ENCODE data around the gene ZNF532. TPM values are rescaled to one million over a fixed set of nuclear protein-coding genes. Genes with fewer than 3 reads are reported as not detected.
"Not testable (repeated sequence)": the region's sequence is repeated elsewhere in the genome, so short reads cannot be mapped to it uniquely, and the experiment has no call there.

Gene ZNF532
- polyA plus RNA-seq, 3 donors: 86.6 to 104 (median 102) TPM

- DNase-seq (ENCODE audit: low read depth in 3 of 3, low spot score in 2 of 3): no peak
Measured at GRCh38 chr18:58845928-58846724, 18.6 kb upstream of the ZNF532 start.

- no peak for DNase-seq (ENCODE audit: low read depth in 3 of 3, low spot score in 2 of 3)
Measured at GRCh38 chr18:58847383-58848071, 17.1 kb upstream of the ZNF532 start.

- DNase-seq (ENCODE audit: low read depth in 3 of 3, low spot score in 2 of 3): no peak
Measured at GRCh38 chr18:58848685-58849084, 16.0 kb upstream of the ZNF532 start.

GRCh38 chr18:58850786-58851469, 13.7 kb upstream of the ZNF532 start:
- no peak for DNase-seq (ENCODE audit: low read depth in 3 of 3, low spot score in 2 of 3)

GRCh38 chr18:58851856-58852255, 12.8 kb upstream of the ZNF532 start:
- no peak for DNase-seq (ENCODE audit: low read depth in 3 of 3, low spot score in 2 of 3)

GRCh38 chr18:58852629-58853028, 12.0 kb upstream of the ZNF532 start:
- no peak for DNase-seq (ENCODE audit: low read depth in 3 of 3, low spot score in 2 of 3)

- DNase-seq (ENCODE audit: low read depth in 3 of 3, low spot score in 2 of 3): no peak
Measured at GRCh38 chr18:58853561-58853960, 11.1 kb upstream of the ZNF532 start.

- not testable (repeated sequence) for DNase-seq (ENCODE audit: low read depth in 3 of 3, low spot score in 2 of 3)
Measured at GRCh38 chr18:58855521-58855920, 9.2 kb upstream of the ZNF532 start.

GRCh38 chr18:58856881-58857280, 7.8 kb upstream of the ZNF532 start:
- DNase-seq (ENCODE audit: low read depth in 3 of 3, low spot score in 2 of 3): no peak

- no peak for DNase-seq (ENCODE audit: low read depth in 3 of 3, low spot score in 2 of 3)
Measured at GRCh38 chr18:58858591-58859468, 5.8 kb upstream of the ZNF532 start.

- no peak for DNase-seq (ENCODE audit: low read depth in 3 of 3, low spot score in 2 of 3)
Measured at GRCh38 chr18:58859907-58860306, 4.8 kb upstream of the ZNF532 start.

GRCh38 chr18:58860747-58861231, 3.9 kb upstream of the ZNF532 start:
- no peak for DNase-seq (ENCODE audit: low read depth in 3 of 3, low spot score in 2 of 3)

GRCh38 chr18:58861353-58861752, 3.3 kb upstream of the ZNF532 start:
- DNase-seq (ENCODE audit: low read depth in 3 of 3, low spot score in 2 of 3): no peak

GRCh38 chr18:58861861-58862301, 2.8 kb upstream of the ZNF532 start:
- DNase-seq (ENCODE audit: low read depth in 3 of 3, low spot score in 2 of 3): no peak

- DNase-seq (ENCODE audit: low read depth in 3 of 3, low spot score in 2 of 3): no peak
Measured at GRCh38 chr18:58862356-58862755, 2.3 kb upstream of the ZNF532 start.

- no peak for DNase-seq (ENCODE audit: low read depth in 3 of 3, low spot score in 2 of 3)
Measured at GRCh38 chr18:58862851-58863538, 1.7 kb upstream of the ZNF532 start.

- no peak for DNase-seq (ENCODE audit: low read depth in 3 of 3, low spot score in 2 of 3)
Measured at GRCh38 chr18:58863539-58864145, 1.0 kb upstream of the ZNF532 start.

- no peak for DNase-seq (ENCODE audit: low read depth in 3 of 3, low spot score in 2 of 3)
Measured at GRCh38 chr18:58865033-58865590, 435 bp downstream of the ZNF532 start.

GRCh38 chr18:58865701-58866065, 1.0 kb downstream of the ZNF532 start:
- DNase-seq (ENCODE audit: low read depth in 3 of 3, low spot score in 2 of 3): no peak

All from right renal cortex interstitium (tissue), 3 donors.